Activated B cell treated with CpG ODN at 0.5 μM for 24 hours (primary cell): ENCODE results near the gene GPR176. TPM values are rescaled to one million over a fixed set of nuclear protein-coding genes. Genes with fewer than 3 reads are reported as not detected.

Source experiments
- ATAC-seq: fragments of 200-7000 bp; cut with Tn5 transposase; one replicate; pipeline ENCODE4 v1.10.0; 2021; ENCODE audit warnings: low read depth, mild to moderate bottlenecking, moderate library complexity
- CTCF ChIA-PET: fragments of 350-600 bp; sonication (Branson Sonifier 250); formaldehyde crosslinking; loops from one replicate; lab custom pipeline; 2021; ENCODE audit warnings: antibody characterized with exemption; lab: Charles Lee
- POLR2A ChIA-PET: fragments of 350-600 bp; sonication (Branson Sonifier 250); formaldehyde crosslinking; loops from one replicate; lab custom pipeline; 2021; ENCODE audit warnings: antibody characterized with exemption; lab: Charles Lee
- DNase-seq: peaks from one replicate; pipeline ENCODE4 v3.0.0; 2022
- H3K27ac Mint-ChIP-seq: one replicate; pipeline ENCODE4 v1.8.0; 2020; ENCODE audit warnings: mixed read lengths
- H3K27me3 Mint-ChIP-seq: one replicate; pipeline ENCODE4 v1.8.0; 2021; ENCODE audit warnings: mixed read lengths
- H3K36me3 Mint-ChIP-seq: one replicate; pipeline ENCODE4 v1.8.0; 2021; ENCODE audit warnings: low read depth, mixed read lengths
- H3K4me1 Mint-ChIP-seq: one replicate; pipeline ENCODE4 v1.8.0; 2021; ENCODE audit warnings: mixed read lengths
- H3K4me3 Mint-ChIP-seq: one replicate; pipeline ENCODE4 v1.8.0; 2020; ENCODE audit warnings: mild to moderate bottlenecking, mixed read lengths
- H3K9me3 Mint-ChIP-seq: one replicate; pipeline ENCODE4 v1.8.0; 2020; ENCODE audit warnings: mixed read lengths
- intact Hi-C: fragments of 100-400 bp; cut with micrococcal nuclease; formaldehyde crosslinking; loops from one replicate; pipeline ENCODE4 v1.15.1; 2024
- total RNA-seq: library from RNA; stranded (reverse); gene quantifications from 2 replicates; pipeline ENCODE4 v1.2.3, GENCODE V29; 2022
- TF ChIP-seq, protein P1 (sequence below): fragments of 200-600 bp; IDR thresholded peaks from one replicate; pipeline ENCODE4 v1.8.0; 2022; ENCODE audit warnings: antibody characterized with exemption, mild to moderate bottlenecking

The GPR176 gene
- total RNA-seq, 1 donor from 2014 or later: not detected

DNA sequence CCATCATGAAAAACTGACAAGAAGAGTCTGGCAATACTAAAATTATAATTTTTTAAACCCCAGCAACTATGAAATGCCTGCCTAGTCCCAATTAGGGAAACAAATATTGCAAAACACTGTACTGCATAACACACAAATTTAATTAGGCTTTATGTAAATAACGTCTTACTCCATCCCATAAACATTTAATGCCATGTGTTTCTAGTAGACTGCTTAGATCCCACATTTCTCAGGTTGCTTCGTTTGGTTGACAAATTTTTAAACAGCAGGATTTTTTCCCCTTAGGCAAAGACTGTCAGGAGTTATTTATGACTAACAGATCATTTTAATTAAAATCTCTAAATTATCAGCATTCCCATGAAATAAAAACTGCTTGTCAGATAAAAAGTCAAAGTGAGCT is 43.7 kb upstream of the GPR176 start:
- POLR2A ChIA-PET: interaction anchor here (0.5 kb wide), 1 partner anchor 223 kb away, joined by 4 read pairs; no protein-coding TSS in a partner anchor
- TF ChIP-seq, protein P1, sequence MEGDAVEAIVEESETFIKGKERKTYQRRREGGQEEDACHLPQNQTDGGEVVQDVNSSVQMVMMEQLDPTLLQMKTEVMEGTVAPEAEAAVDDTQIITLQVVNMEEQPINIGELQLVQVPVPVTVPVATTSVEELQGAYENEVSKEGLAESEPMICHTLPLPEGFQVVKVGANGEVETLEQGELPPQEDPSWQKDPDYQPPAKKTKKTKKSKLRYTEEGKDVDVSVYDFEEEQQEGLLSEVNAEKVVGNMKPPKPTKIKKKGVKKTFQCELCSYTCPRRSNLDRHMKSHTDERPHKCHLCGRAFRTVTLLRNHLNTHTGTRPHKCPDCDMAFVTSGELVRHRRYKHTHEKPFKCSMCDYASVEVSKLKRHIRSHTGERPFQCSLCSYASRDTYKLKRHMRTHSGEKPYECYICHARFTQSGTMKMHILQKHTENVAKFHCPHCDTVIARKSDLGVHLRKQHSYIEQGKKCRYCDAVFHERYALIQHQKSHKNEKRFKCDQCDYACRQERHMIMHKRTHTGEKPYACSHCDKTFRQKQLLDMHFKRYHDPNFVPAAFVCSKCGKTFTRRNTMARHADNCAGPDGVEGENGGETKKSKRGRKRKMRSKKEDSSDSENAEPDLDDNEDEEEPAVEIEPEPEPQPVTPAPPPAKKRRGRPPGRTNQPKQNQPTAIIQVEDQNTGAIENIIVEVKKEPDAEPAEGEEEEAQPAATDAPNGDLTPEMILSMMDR: no peak
- CTCF ChIA-PET: no interaction called here
- H3K27me3 Mint-ChIP-seq: no peaks in the 10 kb centered on the region
- no peaks in the 10 kb centered on the region for H3K9me3 Mint-ChIP-seq
- no peak overlapping the region for H3K27ac Mint-ChIP-seq
- no peak for DNase-seq
- no peaks in the 10 kb centered on the region for H3K4me1 Mint-ChIP-seq
- intact Hi-C loops: no loop called here
- no peak overlapping the region for H3K4me3 Mint-ChIP-seq
- no peak for ATAC-seq
- H3K36me3 Mint-ChIP-seq: peaks cover 42% of the 10 kb centered on the region

DNA sequence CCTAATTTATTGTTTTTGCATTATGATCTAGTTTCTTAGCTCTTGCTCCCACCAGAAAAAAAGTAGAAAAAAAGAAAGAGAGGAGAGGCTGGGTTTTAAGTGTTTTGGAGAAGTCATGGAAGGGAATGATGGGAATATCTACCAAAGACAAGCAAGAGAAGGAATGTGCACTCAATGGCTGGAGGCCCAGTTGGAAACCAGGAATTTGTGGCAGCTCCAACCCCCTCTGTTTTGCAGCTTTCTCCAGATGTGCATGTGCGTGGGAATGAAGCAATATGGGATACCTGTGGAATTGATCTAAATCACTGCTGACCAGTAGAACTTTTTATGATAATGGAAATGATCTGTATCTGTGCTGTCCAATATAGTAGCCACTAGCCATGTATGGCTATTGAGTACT is 41.0 kb upstream of the GPR176 start:
- TF ChIP-seq, protein P1: no peak
- no peaks in the 10 kb centered on the region for H3K4me1 Mint-ChIP-seq
- intact Hi-C loops: no loop called here
- H3K9me3 Mint-ChIP-seq: no peaks in the 10 kb centered on the region
- peaks cover 46% of the 10 kb centered on the region for H3K36me3 Mint-ChIP-seq
- DNase-seq: no peak
- CTCF ChIA-PET: no interaction called here
- H3K4me3 Mint-ChIP-seq: no peak overlapping the region
- no peak overlapping the region for H3K27ac Mint-ChIP-seq
- no peak for ATAC-seq
- POLR2A ChIA-PET: no interaction called here
- no peaks in the 10 kb centered on the region for H3K27me3 Mint-ChIP-seq

- CTCF ChIA-PET: no interaction called here
These were observed 40.3 kb upstream of the GPR176 start for GRCh38 chr15:39960411-39960810.

DNA sequence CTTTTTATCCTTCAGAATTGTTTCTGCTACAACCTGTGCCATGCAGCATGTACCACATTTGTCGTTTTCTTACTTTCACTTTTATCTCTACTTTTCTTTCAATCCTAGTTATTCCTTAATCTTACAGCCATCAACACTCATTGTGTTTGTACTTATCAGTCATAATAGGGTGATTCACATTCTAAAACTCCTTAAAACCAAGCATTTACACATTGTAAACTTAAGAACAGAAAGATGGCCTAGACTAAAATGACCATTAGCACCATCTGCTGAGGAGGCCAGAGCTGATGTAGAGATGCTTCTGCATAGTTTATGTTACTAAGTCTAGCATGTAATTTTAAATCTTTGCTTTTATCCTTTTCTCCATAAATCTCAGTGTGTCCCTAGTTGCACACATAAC is 39.3 kb upstream of the GPR176 start:
- CTCF ChIA-PET: interaction anchor here (0.6 kb wide), 1 partner anchor 133 kb away, joined by 3 read pairs; no protein-coding TSS in a partner anchor
- H3K27ac Mint-ChIP-seq: no peak overlapping the region

More at GRCh38 chr15:39960411-39960810, 40.3 kb upstream of the GPR176 start:
- Mint-ChIP-seq H3K9me3 (no peaks in the 10 kb centered on the region), H3K4me3 (no peak overlapping the region), H3K27ac (no peak overlapping the region), H3K27me3 (no peaks in the 10 kb centered on the region), H3K4me1 (no peaks in the 10 kb centered on the region), H3K36me3 (peaks cover 43% of the 10 kb centered on the region)
- ATAC-seq (no peak), DNase-seq (no peak)
- POLR2A ChIA-PET: no interaction called here
- TF ChIP-seq, protein P1: no peak
- intact Hi-C loops: no loop called here

GRCh38 chr15:39957481-39957880 is 37.4 kb upstream of the GPR176 start:
- Mint-ChIP-seq H3K27ac (no peak overlapping the region), H3K4me3 (no peak overlapping the region), H3K27me3 (no peaks in the 10 kb centered on the region), H3K9me3 (no peaks in the 10 kb centered on the region), H3K4me1 (no peaks in the 10 kb centered on the region), H3K36me3 (peaks cover 49% of the 10 kb centered on the region)
- ATAC-seq (no peak), DNase-seq (no peak)
- ChIA-PET CTCF (no interaction called here), POLR2A (no interaction called here)
- TF ChIP-seq, protein P1: no peak
- intact Hi-C loops: no loop called here

More for the DNA sequence above, 39.3 kb upstream of the GPR176 start:
- Mint-ChIP-seq H3K27me3 (no peaks in the 10 kb centered on the region), H3K9me3 (no peaks in the 10 kb centered on the region), H3K36me3 (peaks cover 47% of the 10 kb centered on the region), H3K4me1 (no peaks in the 10 kb centered on the region), H3K4me3 (no peak overlapping the region)
- DNase-seq (no peak), ATAC-seq (no peak)
- intact Hi-C loops: no loop called here
- POLR2A ChIA-PET: no interaction called here
- TF ChIP-seq, protein P1: no peak
